Measurements from ENCODE around the gene CDC42SE1.

Gene CDC42SE1

GRCh38 chr1:151009674-151010345 is 49.6 kb downstream of the CDC42SE1 start:
- TF ChIP-seq POLR2AphosphoS5 (IDR thresholded peaks at IDR 0.05; ENCODE audit: low read depth, low read length) = no peak
- no peak for TF ChIP-seq SIN3A (IDR thresholded peaks at IDR 0.05; ENCODE audit: borderline replicate concordance, insufficient read depth, low read length)
- no peak for TF ChIP-seq REST (IDR thresholded peaks at IDR 0.05; ENCODE audit: insufficient read depth in 1 of 2, low read depth in 2 of 2, low read length in 2 of 2)
- TF ChIP-seq FOXP2 (optimal IDR thresholded peaks at IDR 0.05; ENCODE audit: borderline replicate concordance, extremely low read depth, extremely low read length, insufficient read depth) = no peak
- no peak for TF ChIP-seq TAF1 (IDR thresholded peaks at IDR 0.05; ENCODE audit: borderline replicate concordance, insufficient read depth, low read length)

- TF ChIP-seq REST (IDR thresholded peaks at IDR 0.05; ENCODE audit: insufficient read depth in 1 of 2, low read depth in 2 of 2, low read length in 2 of 2) (no peak), POLR2AphosphoS5 (IDR thresholded peaks at IDR 0.05; ENCODE audit: low read depth, low read length) (no peak), SIN3A (IDR thresholded peaks at IDR 0.05; ENCODE audit: borderline replicate concordance, insufficient read depth, low read length) (no peak), TAF1 (IDR thresholded peaks at IDR 0.05; ENCODE audit: borderline replicate concordance, insufficient read depth, low read length) (no peak), FOXP2 (optimal IDR thresholded peaks at IDR 0.05; ENCODE audit: borderline replicate concordance, extremely low read depth, extremely low read length, insufficient read depth) (no peak)
These were observed 50.2 kb downstream of the CDC42SE1 start for GRCh38 chr1:151009206-151009587.

GRCh38 chr1:151008244-151009205 is 50.9 kb downstream of the CDC42SE1 start, which contains the start of gene PRUNE1:
Gene PRUNE1, plus strand, starts transcription at chr1:151008449. Its CDS starts 184 bp downstream, at chr1:151008633.
- TF ChIP-seq REST (IDR thresholded peaks at IDR 0.05; ENCODE audit: insufficient read depth in 1 of 2, low read depth in 2 of 2, low read length in 2 of 2) = no peak
- no peak for TF ChIP-seq SIN3A (IDR thresholded peaks at IDR 0.05; ENCODE audit: borderline replicate concordance, insufficient read depth, low read length)
- peak; percentile 93 for TF ChIP-seq FOXP2 (optimal IDR thresholded peaks at IDR 0.05; ENCODE audit: borderline replicate concordance, extremely low read depth, extremely low read length, insufficient read depth)
- TF ChIP-seq POLR2AphosphoS5 (IDR thresholded peaks at IDR 0.05; ENCODE audit: low read depth, low read length) = peak; percentile 58
- TF ChIP-seq TAF1 (IDR thresholded peaks at IDR 0.05; ENCODE audit: borderline replicate concordance, insufficient read depth, low read length) = no peak

- TF ChIP-seq POLR2AphosphoS5 (IDR thresholded peaks at IDR 0.05; ENCODE audit: low read depth, low read length) (no peak), TAF1 (IDR thresholded peaks at IDR 0.05; ENCODE audit: borderline replicate concordance, insufficient read depth, low read length) (no peak), SIN3A (IDR thresholded peaks at IDR 0.05; ENCODE audit: borderline replicate concordance, insufficient read depth, low read length) (no peak), REST (IDR thresholded peaks at IDR 0.05; ENCODE audit: insufficient read depth in 1 of 2, low read depth in 2 of 2, low read length in 2 of 2) (no peak), FOXP2 (optimal IDR thresholded peaks at IDR 0.05; ENCODE audit: borderline replicate concordance, extremely low read depth, extremely low read length, insufficient read depth) (no peak)
These were observed 51.6 kb downstream of the CDC42SE1 start for GRCh38 chr1:151007853-151008243.

All from PFSK-1 (cell line).